Embryonic facial prominence (tissue), 1 donor: Measurements from ENCODE around the gene DHRS3.

ENCODE experiments used
- DNase-seq: peaks from one replicate; pipeline ENCODE4 v3.0.0-alpha.2; 2016; ENCODE audit errors: extremely low spot score

Gene DHRS3

GRCh38 chr1:12640237-12640957, 22.4 kb upstream of the DHRS3 start:
- no peak for DNase-seq

- DNase-seq = no peak
Observed at GRCh38 chr1:12637693-12638092, 19.7 kb upstream of the DHRS3 start.

- no peak for DNase-seq
Observed at GRCh38 chr1:12636098-12636950, 18.3 kb upstream of the DHRS3 start.

- DNase-seq = no peak
Observed at GRCh38 chr1:12634696-12635202, 16.7 kb upstream of the DHRS3 start.

GRCh38 chr1:12634156-12634555, 16.1 kb upstream of the DHRS3 start:
- no peak for DNase-seq

GRCh38 chr1:12631571-12631970, 13.6 kb upstream of the DHRS3 start:
- DNase-seq = no peak

GRCh38 chr1:12630946-12631530, 13.0 kb upstream of the DHRS3 start:
- no peak for DNase-seq

GRCh38 chr1:12629985-12630760, 12.2 kb upstream of the DHRS3 start:
- DNase-seq = no peak

GRCh38 chr1:12629511-12629956, 11.5 kb upstream of the DHRS3 start:
- DNase-seq = no peak

GRCh38 chr1:12627296-12627695, 9.3 kb upstream of the DHRS3 start:
- no peak for DNase-seq

- DNase-seq = no peak
Observed at GRCh38 chr1:12626888-12627287, 8.9 kb upstream of the DHRS3 start.

- DNase-seq = no peak
Observed at GRCh38 chr1:12625276-12625675, 7.3 kb upstream of the DHRS3 start.

- DNase-seq = no peak
Observed at GRCh38 chr1:12622506-12622905, 4.5 kb upstream of the DHRS3 start.

- peak; percentile 40 for DNase-seq
Observed at GRCh38 chr1:12621346-12622335, 3.6 kb upstream of the DHRS3 start.

GRCh38 chr1:12620931-12621330, 2.9 kb upstream of the DHRS3 start:
- DNase-seq = no peak

GRCh38 chr1:12620488-12620865, 2.5 kb upstream of the DHRS3 start:
- DNase-seq = no peak

- DNase-seq = peak; percentile 79
Observed at GRCh38 chr1:12619792-12620487, 1.9 kb upstream of the DHRS3 start.

GRCh38 chr1:12618965-12619791, 1.2 kb upstream of the DHRS3 start:
- no peak for DNase-seq

GRCh38 chr1:12618661-12618964, 603 bp upstream of the DHRS3 start:
- no peak for DNase-seq
